Measurements from ENCODE around the gene PPP1R12A.

DNA sequence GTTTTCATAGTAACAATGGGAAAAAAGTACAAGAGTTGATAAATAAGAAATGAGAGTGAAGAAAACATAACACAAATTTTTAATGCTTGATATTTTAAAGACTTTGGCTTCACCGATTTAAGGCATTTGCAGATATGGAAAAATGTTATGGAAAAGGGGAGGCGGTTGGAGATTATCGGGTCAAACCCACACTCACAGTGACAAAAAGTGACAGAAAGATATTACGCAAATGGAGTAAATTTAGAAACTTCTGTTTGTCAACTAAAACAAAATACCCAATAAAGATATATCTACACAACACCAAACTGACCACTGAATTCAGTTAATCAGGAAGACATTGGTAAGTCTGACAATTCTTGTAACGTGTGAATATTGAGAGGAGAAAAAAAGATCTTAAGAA lies 2.5 kb downstream of the PPP1R12A start:
- TF ChIP-seq, protein P1, sequence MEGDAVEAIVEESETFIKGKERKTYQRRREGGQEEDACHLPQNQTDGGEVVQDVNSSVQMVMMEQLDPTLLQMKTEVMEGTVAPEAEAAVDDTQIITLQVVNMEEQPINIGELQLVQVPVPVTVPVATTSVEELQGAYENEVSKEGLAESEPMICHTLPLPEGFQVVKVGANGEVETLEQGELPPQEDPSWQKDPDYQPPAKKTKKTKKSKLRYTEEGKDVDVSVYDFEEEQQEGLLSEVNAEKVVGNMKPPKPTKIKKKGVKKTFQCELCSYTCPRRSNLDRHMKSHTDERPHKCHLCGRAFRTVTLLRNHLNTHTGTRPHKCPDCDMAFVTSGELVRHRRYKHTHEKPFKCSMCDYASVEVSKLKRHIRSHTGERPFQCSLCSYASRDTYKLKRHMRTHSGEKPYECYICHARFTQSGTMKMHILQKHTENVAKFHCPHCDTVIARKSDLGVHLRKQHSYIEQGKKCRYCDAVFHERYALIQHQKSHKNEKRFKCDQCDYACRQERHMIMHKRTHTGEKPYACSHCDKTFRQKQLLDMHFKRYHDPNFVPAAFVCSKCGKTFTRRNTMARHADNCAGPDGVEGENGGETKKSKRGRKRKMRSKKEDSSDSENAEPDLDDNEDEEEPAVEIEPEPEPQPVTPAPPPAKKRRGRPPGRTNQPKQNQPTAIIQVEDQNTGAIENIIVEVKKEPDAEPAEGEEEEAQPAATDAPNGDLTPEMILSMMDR (IDR thresholded peaks at IDR 0.05), result no peak
- TF ChIP-seq POLR2A (IDR thresholded peaks at IDR 0.05), result no peak
